ENCODE measurements around the gene RNF220. TPM values are rescaled to one million over a fixed set of nuclear protein-coding genes. Genes with fewer than 3 reads are reported as not detected.

Gene RNF220
- total and polyA plus RNA-seq, 2 of the 4 experiments (the other 2 are of a cell fraction): 71.8 to 77.1 TPM

- Histone ChIP-seq H2AK5ac (ENCODE audit: low read depth, low read length) (no peak overlapping the region), H4K20me1 (ENCODE audit: insufficient read depth, low read length) (no peaks in the 10 kb centered on the region), H4K5ac (ENCODE audit: low read depth, low read length) (no peak overlapping the region), H3K9me3 (ENCODE audit: control insufficient read depth, insufficient read depth, low read length) (no peaks in the 10 kb centered on the region), H3K36me3 (ENCODE audit: control insufficient read depth, insufficient read depth, low read length) (no peaks in the 10 kb centered on the region), H2BK120ac (ENCODE audit: low read depth, low read length) (no peak overlapping the region), H3K4me2 (ENCODE audit: low read depth, low read length) (no peak overlapping the region), H3K23ac (ENCODE audit: low read depth, low read length) (no peak overlapping the region), H3K14ac (replicated peaks; ENCODE audit: low read depth, low read length) (no peak overlapping the region), H4K8ac (ENCODE audit: low read depth in 2 of 2, low read length in 2 of 2) (no peak overlapping the region), H2BK5ac (ENCODE audit: low read depth, low read length, poor library complexity, severe bottlenecking) (no peak overlapping the region), H3K56ac (ENCODE audit: extremely low read depth, insufficient read depth, low read length) (no peak overlapping the region), H3K9me1 (ENCODE audit: insufficient read depth, low read length) (no peaks in the 10 kb centered on the region; the same call in 1 of the 2 replicates), H2BK15ac (ENCODE audit: low read depth, low read length) (no peak overlapping the region), H3K18ac (ENCODE audit: low read depth, low read length) (no peak overlapping the region), H3K4me1 (ENCODE audit: control insufficient read depth, insufficient read depth, low read length) (no peaks in the 10 kb centered on the region), H3K27ac (ENCODE audit: insufficient read depth, low read length) (no peak overlapping the region), H2BK20ac (ENCODE audit: low read depth, low read length) (no peak overlapping the region), H3K9ac (ENCODE audit: low read depth, low read length) (no peak overlapping the region), H4K91ac (ENCODE audit: insufficient read depth, low read depth, low read length) (no peak overlapping the region), H3K79me1 (ENCODE audit: low read depth in 1 of 2, low read length in 2 of 2) (no peaks in the 10 kb centered on the region), H3K27me3 (ENCODE audit: control insufficient read depth, insufficient read depth, low read length) (peaks cover 88% of the 10 kb centered on the region), H3K4ac (ENCODE audit: low read depth, low read length) (no peak overlapping the region), H2AK9ac (replicated peaks; ENCODE audit: low read depth, low read length, poor library complexity) (no peak overlapping the region), H2AFZ (replicated peaks; ENCODE audit: low read length, poor library complexity) (no peak overlapping the region), H3K4me3 (ENCODE audit: insufficient read depth, low read depth, low read length) (no peak overlapping the region)
- dilution Hi-C loops (cut with HindIII; ENCODE audit: low sequenced_read_pairs, unreplicated experiment): no loop called here
- ATAC-seq (ENCODE audit: low read depth) (no peak), DNase-seq (no peak)
- intact Hi-C loops (cut with micrococcal nuclease): no loop called here
- 40% methylated on average over 1 of the region's 9 CpGs; no CpG with 5 or more reads in 1 of the 2 experiments for WGBS, 2 experiments (ENCODE audit: extremely low coverage in 2 of 2, insufficient read length in 1 of 2)
- TF ChIP-seq, protein P1, sequence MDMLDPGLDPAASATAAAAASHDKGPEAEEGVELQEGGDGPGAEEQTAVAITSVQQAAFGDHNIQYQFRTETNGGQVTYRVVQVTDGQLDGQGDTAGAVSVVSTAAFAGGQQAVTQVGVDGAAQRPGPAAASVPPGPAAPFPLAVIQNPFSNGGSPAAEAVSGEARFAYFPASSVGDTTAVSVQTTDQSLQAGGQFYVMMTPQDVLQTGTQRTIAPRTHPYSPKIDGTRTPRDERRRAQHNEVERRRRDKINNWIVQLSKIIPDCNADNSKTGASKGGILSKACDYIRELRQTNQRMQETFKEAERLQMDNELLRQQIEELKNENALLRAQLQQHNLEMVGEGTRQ (IDR thresholded peaks at IDR 0.05; ENCODE audit: low read depth, low read length): no peak
- TF ChIP-seq, protein P2, sequence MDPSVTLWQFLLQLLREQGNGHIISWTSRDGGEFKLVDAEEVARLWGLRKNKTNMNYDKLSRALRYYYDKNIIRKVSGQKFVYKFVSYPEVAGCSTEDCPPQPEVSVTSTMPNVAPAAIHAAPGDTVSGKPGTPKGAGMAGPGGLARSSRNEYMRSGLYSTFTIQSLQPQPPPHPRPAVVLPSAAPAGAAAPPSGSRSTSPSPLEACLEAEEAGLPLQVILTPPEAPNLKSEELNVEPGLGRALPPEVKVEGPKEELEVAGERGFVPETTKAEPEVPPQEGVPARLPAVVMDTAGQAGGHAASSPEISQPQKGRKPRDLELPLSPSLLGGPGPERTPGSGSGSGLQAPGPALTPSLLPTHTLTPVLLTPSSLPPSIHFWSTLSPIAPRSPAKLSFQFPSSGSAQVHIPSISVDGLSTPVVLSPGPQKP (IDR thresholded peaks at IDR 0.05; ENCODE audit: borderline replicate concordance, low read depth, low read length): no peak
- TF ChIP-seq MAFK (IDR thresholded peaks at IDR 0.05; ENCODE audit: low read depth, low read length): no peak
- TF ChIP-seq, protein P3, sequence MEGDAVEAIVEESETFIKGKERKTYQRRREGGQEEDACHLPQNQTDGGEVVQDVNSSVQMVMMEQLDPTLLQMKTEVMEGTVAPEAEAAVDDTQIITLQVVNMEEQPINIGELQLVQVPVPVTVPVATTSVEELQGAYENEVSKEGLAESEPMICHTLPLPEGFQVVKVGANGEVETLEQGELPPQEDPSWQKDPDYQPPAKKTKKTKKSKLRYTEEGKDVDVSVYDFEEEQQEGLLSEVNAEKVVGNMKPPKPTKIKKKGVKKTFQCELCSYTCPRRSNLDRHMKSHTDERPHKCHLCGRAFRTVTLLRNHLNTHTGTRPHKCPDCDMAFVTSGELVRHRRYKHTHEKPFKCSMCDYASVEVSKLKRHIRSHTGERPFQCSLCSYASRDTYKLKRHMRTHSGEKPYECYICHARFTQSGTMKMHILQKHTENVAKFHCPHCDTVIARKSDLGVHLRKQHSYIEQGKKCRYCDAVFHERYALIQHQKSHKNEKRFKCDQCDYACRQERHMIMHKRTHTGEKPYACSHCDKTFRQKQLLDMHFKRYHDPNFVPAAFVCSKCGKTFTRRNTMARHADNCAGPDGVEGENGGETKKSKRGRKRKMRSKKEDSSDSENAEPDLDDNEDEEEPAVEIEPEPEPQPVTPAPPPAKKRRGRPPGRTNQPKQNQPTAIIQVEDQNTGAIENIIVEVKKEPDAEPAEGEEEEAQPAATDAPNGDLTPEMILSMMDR (conservative IDR thresholded peaks at IDR 0.05; ENCODE audit: low read depth, low read length): no peak
- no peak for TF ChIP-seq FOS (IDR thresholded peaks at IDR 0.05; ENCODE audit: low read depth, low read length)
- TF ChIP-seq RCOR1 (IDR thresholded peaks at IDR 0.05; ENCODE audit: insufficient replicate concordance, low read length): no peak
- no peak for TF ChIP-seq RAD21 (IDR thresholded peaks at IDR 0.05; ENCODE audit: low read length)
- no peak for TF ChIP-seq BHLHE40 (IDR thresholded peaks at IDR 0.05; ENCODE audit: low read depth, low read length)
- no peak for TF ChIP-seq NFE2L2 (IDR thresholded peaks at IDR 0.05; ENCODE audit: low read depth, low read length)
- in situ Hi-C loops (cut with MboI; ENCODE audit: low sequenced_read_pairs): no loop called here
- ChIA-PET POLR2A (ENCODE audit: unreplicated experiment) (no interaction called here), CTCF (no interaction called here)
- no TSS peak for BruUV-seq (replicated peaks)
These were observed 10.0 kb downstream of the RNF220 start for GRCh38 chr1:44415013-44415412.
